RKO (cell line): Measurements from ENCODE around the gene FNDC10.
"Not testable (repeated sequence)": the region's sequence is repeated elsewhere in the genome, so short reads cannot be mapped to it uniquely, and the experiment has no call there.

ENCODE experiments used
- DNase-seq: peaks from one replicate; pipeline ENCODE4 v3.0.0-alpha.2; 2016; ENCODE audit warnings: low spot score

Gene FNDC10

GRCh38 chr1:1567152-1567875 lies 32.6 kb downstream of the FNDC10 start:
- no peak for DNase-seq

- DNase-seq, result no peak
Observed at GRCh38 chr1:1565340-1565739, 34.6 kb downstream of the FNDC10 start.

GRCh38 chr1:1564268-1564667 lies 35.7 kb downstream of the FNDC10 start:
- no peak for DNase-seq

- no peak for DNase-seq
Observed at GRCh38 chr1:1563688-1564087, 36.2 kb downstream of the FNDC10 start.

- no peak for DNase-seq
Observed at GRCh38 chr1:1562556-1563195, 37.3 kb downstream of the FNDC10 start.

- DNase-seq, result no peak
Observed at GRCh38 chr1:1561801-1562470, 38.0 kb downstream of the FNDC10 start.

- DNase-seq, result no peak
Observed at GRCh38 chr1:1560178-1560577, 39.8 kb downstream of the FNDC10 start.

- no peak for DNase-seq
Observed at GRCh38 chr1:1559066-1559465, 40.9 kb downstream of the FNDC10 start.

- no peak for DNase-seq
Observed at GRCh38 chr1:1558591-1558990, 41.3 kb downstream of the FNDC10 start.

- not testable (repeated sequence) for DNase-seq
Observed at GRCh38 chr1:1557688-1558087, 42.2 kb downstream of the FNDC10 start.

- DNase-seq, result not testable (repeated sequence)
Observed at GRCh38 chr1:1556961-1557360, 43.0 kb downstream of the FNDC10 start.

- DNase-seq, result no peak
Observed at GRCh38 chr1:1556505-1556904, 43.4 kb downstream of the FNDC10 start.

GRCh38 chr1:1554926-1555915 lies 44.7 kb downstream of the FNDC10 start:
- DNase-seq, result peak; percentile 38

GRCh38 chr1:1554550-1554925 lies 45.4 kb downstream of the FNDC10 start:
- no peak for DNase-seq

GRCh38 chr1:1553821-1554494 lies 46.0 kb downstream of the FNDC10 start:
- DNase-seq, result no peak

GRCh38 chr1:1552263-1552639 lies 47.7 kb downstream of the FNDC10 start:
- DNase-seq, result no peak

GRCh38 chr1:1551524-1552262 lies 48.2 kb downstream of the FNDC10 start:
- DNase-seq, result no peak

GRCh38 chr1:1550591-1551432 lies 49.1 kb downstream of the FNDC10 start:
- DNase-seq, result peak; percentile 34

- no peak for DNase-seq
Observed at GRCh38 chr1:1550087-1550486, 49.8 kb downstream of the FNDC10 start.

GRCh38 chr1:1548591-1548990 lies 51.3 kb downstream of the FNDC10 start:
- no peak for DNase-seq
